HepG2 (cell line): Measurements from ENCODE around the gene ALDH4A1. TPM values are rescaled to one million over a fixed set of nuclear protein-coding genes. Genes with fewer than 3 reads are reported as not detected.

Source experiments
- ARID2 ChIP-seq: sonication (generic); formaldehyde crosslinking; IDR thresholded peaks from 2 replicates; pipeline ENCODE4 v1.8.1; 2022; ENCODE audit warnings: mild to moderate bottlenecking, missing genetic modification reagents, borderline replicate concordance
- BRD4 ChIP-seq: sonication (generic); formaldehyde crosslinking; IDR thresholded peaks from 2 replicates; pipeline ENCODE4 v1.4.0; 2020; ENCODE audit warnings: missing genetic modification reagents
- CTCF ChIP-seq: sonication (generic); formaldehyde crosslinking; IDR thresholded peaks from 2 replicates; pipeline ENCODE4 v1.5.0; 2020; ENCODE audit warnings: mild to moderate bottlenecking, missing genetic modification reagents, moderate library complexity
- EHMT2 ChIP-seq: fragments of 200-600 bp; sonication (generic); IDR thresholded peaks from 2 replicates; pipeline ENCODE4 v1.7.0; 2017; ENCODE audit warnings: antibody characterized with exemption, low read depth, low read length, borderline replicate concordance
- HCFC1 ChIP-seq: fragments of 150-350 bp; IDR thresholded peaks from 2 replicates; pipeline ENCODE4 v1.6.1; 2014; ENCODE audit warnings: low read depth, low read length
- HIVEP1 ChIP-seq: sonication (generic); formaldehyde crosslinking; IDR thresholded peaks from 2 replicates; pipeline ENCODE4 v1.4.0; 2020; ENCODE audit warnings: mild to moderate bottlenecking, missing genetic modification reagents
- ISL2 ChIP-seq: sonication (generic); formaldehyde crosslinking; IDR thresholded peaks from 2 replicates; pipeline ENCODE4 v1.5.0; 2020; ENCODE audit warnings: missing genetic modification reagents
- KAT7 ChIP-seq: IDR thresholded peaks from 2 replicates; pipeline ENCODE4 v1.6.1; 2018; ENCODE audit warnings: borderline replicate concordance, missing compliant biosample characterization
- KMT2A ChIP-seq: sonication (generic); formaldehyde crosslinking; IDR thresholded peaks from 2 replicates; pipeline ENCODE4 v1.4.0; 2020; ENCODE audit warnings: missing genetic modification reagents
- MXD3 ChIP-seq: IDR thresholded peaks from 2 replicates; pipeline ENCODE4 v1.6.1; 2016; ENCODE audit warnings: mild to moderate bottlenecking, missing biosample characterization, missing genetic modification reagents
- NR1H2 ChIP-seq: sonication (generic); formaldehyde crosslinking; IDR thresholded peaks from 2 replicates; pipeline ENCODE4 v1.8.1; 2022; ENCODE audit warnings: low read depth, missing genetic modification reagents, borderline replicate concordance
- POLR2AphosphoS5 ChIP-seq: IDR thresholded peaks from 2 replicates; pipeline ENCODE4 v1.6.1; 2012; ENCODE audit warnings: low read depth, low read length
- RAD51 ChIP-seq: fragments of 450-650 bp; IDR thresholded peaks from 2 replicates; pipeline ENCODE4 v1.6.1; 2016; ENCODE audit warnings: borderline replicate concordance
- RELA ChIP-seq: sonication (generic); formaldehyde crosslinking; IDR thresholded peaks from 2 replicates; pipeline ENCODE4 v1.4.0; 2020; ENCODE audit warnings: missing genetic modification reagents
- REST ChIP-seq, 2 experiments: IDR thresholded peaks; 2 replicates each; pipeline ENCODE4 v1.6.1; 2011 to 2012; ENCODE audit warnings: low read length in 2 of 2, borderline replicate concordance in 1 of 2, low read depth in 1 of 2, mild to moderate bottlenecking in 1 of 2, moderate library complexity in 1 of 2
- SAP130 ChIP-seq: IDR thresholded peaks from 2 replicates; pipeline ENCODE4 v1.6.1; 2016; ENCODE audit warnings: low read depth
- SOX6 ChIP-seq, 2 experiments: fragments of 450-650 bp in 1 of 2; sonication (generic) in 1 of 2; formaldehyde crosslinking in 1 of 2; IDR thresholded peaks; 2 replicates each; pipeline versions ENCODE4 v1.4.0 to v1.6.1; 2017 to 2020; ENCODE audit warnings: antibody characterized with exemption in 1 of 2, mild to moderate bottlenecking in 1 of 2, missing genetic modification reagents in 1 of 2
- TOE1 ChIP-seq: sonication (generic); formaldehyde crosslinking; IDR thresholded peaks from 2 replicates; pipeline ENCODE4 v1.4.0; 2020; ENCODE audit warnings: mild to moderate bottlenecking, missing genetic modification reagents
- TOPORS ChIP-seq: sonication (generic); formaldehyde crosslinking; IDR thresholded peaks from 2 replicates; pipeline ENCODE4 v1.8.0; 2023; ENCODE audit warnings: mild to moderate bottlenecking, missing genetic modification reagents
- ZGPAT ChIP-seq: IDR thresholded peaks from 2 replicates; pipeline ENCODE4 v1.6.1; 2016; ENCODE audit warnings: mild to moderate bottlenecking
- ZNF225 ChIP-seq: sonication (generic); formaldehyde crosslinking; IDR thresholded peaks from 2 replicates; pipeline ENCODE4 v1.4.0; 2020; ENCODE audit warnings: mild to moderate bottlenecking, missing genetic modification reagents
- ZNF569 ChIP-seq: sonication (generic); formaldehyde crosslinking; IDR thresholded peaks from 2 replicates; pipeline ENCODE4 v1.5.0; 2020; ENCODE audit warnings: mild to moderate bottlenecking, missing genetic modification reagents, moderate library complexity, borderline replicate concordance
- ZNF607 ChIP-seq: sonication (generic); formaldehyde crosslinking; IDR thresholded peaks from 2 replicates; pipeline ENCODE4 v1.5.1; 2020; ENCODE audit warnings: missing genetic modification reagents, mild to moderate bottlenecking, borderline replicate concordance
- ZNF652 ChIP-seq: IDR thresholded peaks from 2 replicates; pipeline ENCODE4 v1.6.1; 2016; ENCODE audit warnings: low read depth, borderline replicate concordance
- polyA plus RNA-seq, 8 experiments: library from polyadenylated mRNA; depleted of rRNA in 3 of 8; stranded (reverse) in 7 of 8; unstranded in 1 of 8; fragments of >200 nt; fragmentation: Illumina TruSeq in 4 of 8; extraction: Trizol in 4 of 8; gene quantifications; 2 replicates each; pipeline versions ENCODE4 v1.2.1 to v1.2.3, GENCODE V29; 2011 to 2016; ENCODE audit warnings: low read depth in 4 of 8, missing spikeins in 1 of 8, mixed read lengths in 1 of 8; ENCODE audit not compliant: insufficient read depth in 1 of 8
- total RNA-seq, 5 experiments: library from RNA; depleted of rRNA; stranded (reverse); fragments of >200 nt; fragmentation: Illumina TruSeq; extraction: Trizol; gene quantifications; 2 replicates each; pipeline ENCODE4 v1.2.3, GENCODE V29; 2016; ENCODE audit warnings: low read depth in 1 of 5

The ALDH4A1 gene
- total and polyA plus RNA-seq, 2 of the 13 experiments (the other 11 are each of a cell fraction or from before 2014, with no cell fraction given): 76.4 to 240 TPM

- no peak for TF ChIP-seq CTCF
- 0 out of 2 replicates have a peak, but pooled peaks have one; percentile 24 for TF ChIP-seq KAT7 (CRISPR knock-in tag)
- TF ChIP-seq ZNF607 (CRISPR knock-in tag): no peak
- TF ChIP-seq ZNF652 (CRISPR knock-in tag): no peak
- TF ChIP-seq TOPORS (CRISPR knock-in tag): 0 out of 2 replicates have a peak, but pooled peaks have one; percentile 42
- TF ChIP-seq ARID2 (CRISPR knock-in tag): 0 out of 2 replicates have a peak, but pooled peaks have one; percentile 72
- no peak for TF ChIP-seq ZGPAT (CRISPR knock-in tag)
- TF ChIP-seq RAD51: no peak
- TF ChIP-seq MXD3 (CRISPR knock-in tag): peak; percentile 15; the same call in 1 of the 2 replicates
- no peak for TF ChIP-seq KMT2A (CRISPR knock-in tag)
- TF ChIP-seq ZNF225 (CRISPR knock-in tag): no peak
- peak; percentile 68; the same call in 1 of the 2 replicates for TF ChIP-seq POLR2AphosphoS5
- TF ChIP-seq RELA (CRISPR knock-in tag): no peak
- no peak for TF ChIP-seq HCFC1
- peak; percentile 54; the same call in 1 of the 2 replicates for TF ChIP-seq BRD4 (CRISPR knock-in tag)
- no peak for TF ChIP-seq SOX6 (IDR thresholded peaks at IDR 0.05)
- no peak for TF ChIP-seq SOX6 (CRISPR knock-in tag; IDR thresholded peaks at IDR 0.05)
- TF ChIP-seq TOE1 (CRISPR knock-in tag): no peak
- no peak for TF ChIP-seq EHMT2
- TF ChIP-seq HIVEP1 (CRISPR knock-in tag): no peak
- TF ChIP-seq ZNF569 (CRISPR knock-in tag): no peak
- TF ChIP-seq SAP130: no peak
- 0 out of 2 replicates have a peak, but pooled peaks have one; percentile 2 for TF ChIP-seq ISL2
- TF ChIP-seq REST (IDR thresholded peaks at IDR 0.05; ENCODE audit: borderline replicate concordance in 1 of 2, low read depth in 1 of 2, low read length in 2 of 2): peak in 1 of 2 experiments; percentile 53; a peak in 1 of 4 replicates
- TF ChIP-seq NR1H2: no peak
These were observed 318 bp downstream of the ALDH4A1 start (continued) for GRCh38 chr1:18901952-18902522.
